K562 (cell line): ENCODE results near the gene FAM89B. TPM values are rescaled to one million over a fixed set of nuclear protein-coding genes. Genes with fewer than 3 reads are reported as not detected.

ENCODE experiments used
- CBFA2T2 ChIP-seq: fragments of 450-650 bp; conservative IDR thresholded peaks from 2 replicates; pipeline ENCODE4 v1.6.1; 2017; ENCODE audit warnings: mild to moderate bottlenecking
- CC2D1A ChIP-seq: fragments of 450-650 bp; IDR thresholded peaks from 2 replicates; pipeline ENCODE4 v1.6.1; 2017; ENCODE audit warnings: mild to moderate bottlenecking
- CHD2 ChIP-seq: IDR thresholded peaks from 2 replicates; pipeline ENCODE4 v1.6.1; 2011; ENCODE audit warnings: low read depth, low read length
- ETV1 ChIP-seq: fragments of 450-650 bp; conservative IDR thresholded peaks from 2 replicates; pipeline ENCODE4 v1.6.1; 2016; ENCODE audit warnings: missing genetic modification characterization, control low read depth, low read depth, missing compliant biosample characterization
- HSF4 ChIP-seq: fragments of 250-450 bp; sonication (Bioruptor Pico); IDR thresholded peaks from 2 replicates; pipeline ENCODE4 v2.1.2; 2022; ENCODE audit warnings: mild to moderate bottlenecking, moderate library complexity, borderline replicate concordance
- KLF6 ChIP-seq: fragments of 250-450 bp; sonication (Bioruptor Pico); IDR thresholded peaks from 2 replicates; pipeline ENCODE4 v1.4.0; 2020; ENCODE audit warnings: mild to moderate bottlenecking, moderate library complexity, borderline replicate concordance
- MAFG ChIP-seq: fragments of 450-650 bp; conservative IDR thresholded peaks from 2 replicates; pipeline ENCODE4 v1.6.1; 2016; ENCODE audit warnings: missing genetic modification characterization, missing compliant biosample characterization
- MIER1 ChIP-seq: fragments of 450-650 bp; IDR thresholded peaks from 2 replicates; pipeline ENCODE4 v1.6.1; 2016; ENCODE audit warnings: antibody characterized with exemption, mild to moderate bottlenecking, low read depth
- PHF8 ChIP-seq: fragments of 200-600 bp; sonication (generic); IDR thresholded peaks from 2 replicates; pipeline ENCODE4 v1.6.1; 2012; ENCODE audit warnings: mixed run types, mild to moderate bottlenecking, inconsistent platforms, low read length, moderate library complexity, borderline replicate concordance
- POLR2G ChIP-seq: fragments of 200-400 bp; formaldehyde crosslinking; IDR thresholded peaks from 2 replicates; pipeline ENCODE4 v1.6.1; 2017; ENCODE audit warnings: low read depth, mild to moderate bottlenecking, antibody characterized with exemption, low read length, moderate library complexity
- SAFB ChIP-seq: fragments of 200-400 bp; formaldehyde crosslinking; IDR thresholded peaks from 2 replicates; pipeline ENCODE4 v1.6.1; 2017; ENCODE audit warnings: low read depth, low read length, borderline replicate concordance
- SUPT5H ChIP-seq: fragments of 450-650 bp; IDR thresholded peaks from 2 replicates; pipeline ENCODE4 v1.6.1; 2016
- TAL1 ChIP-seq: fragments of 450-650 bp; IDR thresholded peaks from 2 replicates; pipeline ENCODE4 v1.6.1; 2016; ENCODE audit warnings: mild to moderate bottlenecking
- TCFL5 ChIP-seq: fragments of 250-450 bp; sonication (Bioruptor Pico); conservative IDR thresholded peaks from 2 replicates; pipeline ENCODE4 v1.6.1; 2021; ENCODE audit warnings: mild to moderate bottlenecking, moderate library complexity, matching md5 sums
- ZC3H8 ChIP-seq: fragments of 450-650 bp; IDR thresholded peaks from 2 replicates; pipeline ENCODE4 v1.6.1; 2017
- ZFP36 ChIP-seq: fragments of 150-350 bp; IDR thresholded peaks from 2 replicates; pipeline ENCODE4 v1.6.1; 2018; ENCODE audit warnings: low read length, low read depth; ENCODE audit not compliant: partially characterized antibody
- ZNF175 ChIP-seq: fragments of 200-800 bp; sonication (Bioruptor generic); IDR thresholded peaks from 2 replicates; pipeline ENCODE4 v1.6.1; 2016; ENCODE audit warnings: low read depth, mild to moderate bottlenecking, missing genetic modification characterization, missing compliant biosample characterization
- ZNF224 ChIP-seq: sonication (generic); formaldehyde crosslinking; IDR thresholded peaks from 2 replicates; pipeline ENCODE4 v1.8.0; 2022; ENCODE audit warnings: mild to moderate bottlenecking, missing genetic modification reagents
- ZNF699 ChIP-seq: fragments of 250-450 bp; sonication (Bioruptor Pico); IDR thresholded peaks from 2 replicates; pipeline ENCODE4 v1.8.0; 2021; ENCODE audit warnings: mild to moderate bottlenecking, moderate library complexity; ENCODE audit not compliant: insufficient replicate concordance
- polyA plus RNA-seq, 8 experiments: library from polyadenylated mRNA; depleted of rRNA in 4 of 8; stranded (reverse) in 5 of 8; unstranded in 3 of 8; fragments of >200 nt; fragmentation: Nextera tagmentation in 2 of 8; fragmentation: Illumina TruSeq in 1 of 8; extraction: Ambion mirVana in 2 of 8; extraction: Trizol in 1 of 8; gene quantifications; 2 replicates each; pipeline versions ENCODE4 v1.2.1 to v1.2.3, GENCODE V29; 2011 to 2014; ENCODE audit warnings: inconsistent platforms in 1 of 8, missing spikeins in 1 of 8
- total RNA-seq, 7 experiments: library from RNA; depleted of rRNA in 6 of 7; stranded (reverse); fragments of >200 nt in 6 of 7; fragmentation: Illumina TruSeq in 2 of 7; extraction: Trizol in 2 of 7; gene quantifications; 2 replicates each; pipeline versions ENCODE4 v1.2.1 to v1.2.3, GENCODE V29; 2011 to 2021; ENCODE audit warnings: low replicate concordance in 1 of 7
- TF ChIP-seq, protein P1 (sequence below), 3 experiments: IDR thresholded peaks in 2 of 3; conservative IDR thresholded peaks in 1 of 3; 2 replicates each; pipeline ENCODE4 v1.5.1; 2011 to 2012; ENCODE audit warnings: low read length in 3 of 3, mild to moderate bottlenecking in 3 of 3, control low read depth in 2 of 3, improper control_type of control experiment in 1 of 3, inconsistent platforms in 1 of 3, low read depth in 1 of 3, mixed read lengths in 1 of 3, moderate library complexity in 1 of 3; ENCODE audit not compliant: insufficient read depth in 2 of 3
- TF ChIP-seq, protein P2 (sequence below): sonication (generic); formaldehyde crosslinking; IDR thresholded peaks from 2 replicates; pipeline ENCODE4 v1.5.0; 2020; ENCODE audit warnings: missing genetic modification reagents
- TF ChIP-seq, protein P3 (sequence below), 2 experiments: fragments of 450-650 bp; conservative IDR thresholded peaks; 2 replicates each; pipeline ENCODE4 v1.6.1; 2017; ENCODE audit warnings: mild to moderate bottlenecking in 2 of 2, moderate library complexity in 2 of 2
- TF ChIP-seq, protein P4 (sequence below): fragments of 450-650 bp; formaldehyde crosslinking; IDR thresholded peaks from 2 replicates; pipeline ENCODE4 v1.4.0; 2020; ENCODE audit warnings: mild to moderate bottlenecking, moderate library complexity

FAM89B gene
- total and polyA plus RNA-seq, 9 of the 15 experiments (the other 6 are each of a cell fraction or from before 2014, with no cell fraction given) = 0.32 to 27.6 (median 11.9) TPM

DNA sequence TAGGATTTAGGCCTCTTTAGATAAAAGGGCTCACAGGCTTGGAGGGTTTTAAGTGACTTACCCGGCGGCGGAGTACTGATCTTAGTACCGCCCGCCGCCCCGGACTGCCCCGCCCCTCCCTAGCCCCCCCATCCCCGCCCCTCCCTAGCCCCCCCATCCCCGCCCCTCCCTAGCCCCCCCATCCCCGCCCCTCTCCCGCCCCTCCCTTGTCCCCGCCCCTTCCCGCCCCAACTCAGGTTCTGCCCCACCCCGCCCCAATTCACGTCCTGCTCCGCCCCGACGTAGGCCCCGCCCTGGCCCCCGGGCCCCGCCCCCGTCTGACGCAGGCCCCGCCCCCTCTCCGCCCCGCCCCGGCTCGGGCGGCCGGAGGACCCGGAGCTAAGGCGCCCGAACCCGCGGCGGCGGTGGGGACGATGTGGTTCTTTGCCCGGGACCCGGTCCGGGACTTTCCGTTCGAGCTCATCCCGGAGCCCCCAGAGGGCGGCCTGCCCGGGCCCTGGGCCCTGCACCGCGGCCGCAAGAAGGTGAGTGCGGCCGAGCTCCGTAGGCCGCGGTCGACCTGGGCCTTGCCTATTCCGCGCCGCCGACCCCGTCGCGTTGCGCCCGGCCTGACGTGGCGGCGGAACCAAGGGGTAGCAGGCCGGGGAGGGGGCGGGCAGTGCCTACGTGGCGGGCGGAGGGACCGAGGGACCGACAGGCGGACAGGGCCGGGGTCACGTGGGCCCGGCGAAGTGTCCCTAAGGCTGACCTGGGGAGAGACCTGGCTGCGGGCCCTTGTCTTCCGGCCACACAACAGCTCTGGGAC is 47.4 kb upstream of the FAM89B start, which contains the start of gene SCYL1 (continued):
- peak; percentile 79; the same call in 1 of the 2 replicates for TF ChIP-seq PHF8
- no peak for TF ChIP-seq HSF4
- TF ChIP-seq ZC3H8 = no peak
- TF ChIP-seq, protein P1, sequence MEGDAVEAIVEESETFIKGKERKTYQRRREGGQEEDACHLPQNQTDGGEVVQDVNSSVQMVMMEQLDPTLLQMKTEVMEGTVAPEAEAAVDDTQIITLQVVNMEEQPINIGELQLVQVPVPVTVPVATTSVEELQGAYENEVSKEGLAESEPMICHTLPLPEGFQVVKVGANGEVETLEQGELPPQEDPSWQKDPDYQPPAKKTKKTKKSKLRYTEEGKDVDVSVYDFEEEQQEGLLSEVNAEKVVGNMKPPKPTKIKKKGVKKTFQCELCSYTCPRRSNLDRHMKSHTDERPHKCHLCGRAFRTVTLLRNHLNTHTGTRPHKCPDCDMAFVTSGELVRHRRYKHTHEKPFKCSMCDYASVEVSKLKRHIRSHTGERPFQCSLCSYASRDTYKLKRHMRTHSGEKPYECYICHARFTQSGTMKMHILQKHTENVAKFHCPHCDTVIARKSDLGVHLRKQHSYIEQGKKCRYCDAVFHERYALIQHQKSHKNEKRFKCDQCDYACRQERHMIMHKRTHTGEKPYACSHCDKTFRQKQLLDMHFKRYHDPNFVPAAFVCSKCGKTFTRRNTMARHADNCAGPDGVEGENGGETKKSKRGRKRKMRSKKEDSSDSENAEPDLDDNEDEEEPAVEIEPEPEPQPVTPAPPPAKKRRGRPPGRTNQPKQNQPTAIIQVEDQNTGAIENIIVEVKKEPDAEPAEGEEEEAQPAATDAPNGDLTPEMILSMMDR (IDR thresholded peaks at IDR 0.05 in 2 of 3, conservative IDR thresholded peaks at IDR 0.05 in 1 of 3; ENCODE audit: insufficient read depth in 2 of 3, low read depth in 1 of 3, low read length in 3 of 3) = no peak
- TF ChIP-seq, protein P2, sequence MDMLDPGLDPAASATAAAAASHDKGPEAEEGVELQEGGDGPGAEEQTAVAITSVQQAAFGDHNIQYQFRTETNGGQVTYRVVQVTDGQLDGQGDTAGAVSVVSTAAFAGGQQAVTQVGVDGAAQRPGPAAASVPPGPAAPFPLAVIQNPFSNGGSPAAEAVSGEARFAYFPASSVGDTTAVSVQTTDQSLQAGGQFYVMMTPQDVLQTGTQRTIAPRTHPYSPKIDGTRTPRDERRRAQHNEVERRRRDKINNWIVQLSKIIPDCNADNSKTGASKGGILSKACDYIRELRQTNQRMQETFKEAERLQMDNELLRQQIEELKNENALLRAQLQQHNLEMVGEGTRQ = peak; percentile 93
- peak; percentile 46; the same call in 1 of the 2 replicates for TF ChIP-seq CBFA2T2
- TF ChIP-seq, protein P3, sequence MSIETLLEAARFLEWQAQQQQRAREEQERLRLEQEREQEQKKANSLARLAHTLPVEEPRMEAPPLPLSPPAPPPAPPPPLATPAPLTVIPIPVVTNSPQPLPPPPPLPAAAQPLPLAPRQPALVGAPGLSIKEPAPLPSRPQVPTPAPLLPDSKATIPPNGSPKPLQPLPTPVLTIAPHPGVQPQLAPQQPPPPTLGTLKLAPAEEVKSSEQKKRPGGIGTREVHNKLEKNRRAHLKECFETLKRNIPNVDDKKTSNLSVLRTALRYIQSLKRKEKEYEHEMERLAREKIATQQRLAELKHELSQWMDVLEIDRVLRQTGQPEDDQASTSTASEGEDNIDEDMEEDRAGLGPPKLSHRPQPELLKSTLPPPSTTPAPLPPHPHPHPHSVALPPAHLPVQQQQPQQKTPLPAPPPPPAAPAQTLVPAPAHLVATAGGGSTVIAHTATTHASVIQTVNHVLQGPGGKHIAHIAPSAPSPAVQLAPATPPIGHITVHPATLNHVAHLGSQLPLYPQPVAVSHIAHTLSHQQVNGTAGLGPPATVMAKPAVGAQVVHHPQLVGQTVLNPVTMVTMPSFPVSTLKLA (conservative IDR thresholded peaks at IDR 0.05) = peak in 1 of 2 experiments; percentile 70; a peak in 3 of 4 replicates
- TF ChIP-seq POLR2G = peak; percentile 80
- no peak for TF ChIP-seq ZNF224 (CRISPR knock-in tag)
- no peak for TF ChIP-seq TCFL5 (CRISPR knock-in tag)
- TF ChIP-seq ZNF699 (CRISPR knock-in tag) = no peak
- TF ChIP-seq ZNF175 (CRISPR knock-in tag) = no peak
- TF ChIP-seq TAL1 = no peak
- no peak for TF ChIP-seq CC2D1A
- peak; percentile 57 for TF ChIP-seq SUPT5H
- TF ChIP-seq KLF6 = no peak
- TF ChIP-seq ETV1 (tag) = no peak
- TF ChIP-seq SAFB = no peak
- TF ChIP-seq, protein P4, sequence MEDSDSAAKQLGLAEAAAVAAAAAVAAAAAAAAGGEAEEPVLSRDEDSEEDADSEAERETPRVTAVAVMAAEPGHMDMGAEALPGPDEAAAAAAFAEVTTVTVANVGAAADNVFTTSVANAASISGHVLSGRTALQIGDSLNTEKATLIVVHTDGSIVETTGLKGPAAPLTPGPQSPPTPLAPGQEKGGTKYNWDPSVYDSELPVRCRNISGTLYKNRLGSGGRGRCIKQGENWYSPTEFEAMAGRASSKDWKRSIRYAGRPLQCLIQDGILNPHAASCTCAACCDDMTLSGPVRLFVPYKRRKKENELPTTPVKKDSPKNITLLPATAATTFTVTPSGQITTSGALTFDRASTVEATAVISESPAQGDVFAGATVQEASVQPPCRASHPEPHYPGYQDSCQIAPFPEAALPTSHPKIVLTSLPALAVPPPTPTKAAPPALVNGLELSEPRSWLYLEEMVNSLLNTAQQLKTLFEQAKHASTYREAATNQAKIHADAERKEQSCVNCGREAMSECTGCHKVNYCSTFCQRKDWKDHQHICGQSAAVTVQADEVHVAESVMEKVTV = no peak
- TF ChIP-seq MAFG = no peak
- no peak for TF ChIP-seq ZFP36
- no peak for TF ChIP-seq CHD2
- TF ChIP-seq MIER1 = no peak
